ENCODE measurements around the gene STAU1. TPM values are rescaled to one million over a fixed set of nuclear protein-coding genes. Genes with fewer than 3 reads are reported as not detected.

The STAU1 gene
- total and polyA plus RNA-seq, 2 of the 13 experiments (the other 11 are each of a cell fraction or from before 2014, with no cell fraction given): 119 to 133 TPM

- TF ChIP-seq ZNF503 (CRISPR knock-in tag; IDR thresholded peaks at IDR 0.05) (no peak), KMT2B (CRISPR knock-in tag; IDR thresholded peaks at IDR 0.05) (peak; percentile 72; the same call in 1 of the 2 replicates), HNRNPK (IDR thresholded peaks at IDR 0.05; ENCODE audit: low read depth, low read length, poor library complexity, severe bottlenecking) (no peak), ZNF317 (CRISPR knock-in tag; IDR thresholded peaks at IDR 0.05) (0 out of 2 replicates have a peak, but pooled peaks have one; percentile 57), RAD21 (CRISPR knock-in tag; IDR thresholded peaks at IDR 0.05) (peak; percentile 92), ZNF232 (CRISPR knock-in tag; IDR thresholded peaks at IDR 0.05; ENCODE audit: borderline replicate concordance) (no peak), ZNF724P (CRISPR knock-in tag; IDR thresholded peaks at IDR 0.05; ENCODE audit: borderline replicate concordance) (0 out of 2 replicates have a peak, but pooled peaks have one; percentile 45), ATF6 (CRISPR knock-in tag; conservative IDR thresholded peaks at IDR 0.05) (0 out of 2 replicates have a peak, but pooled peaks have one; percentile 61), ISX (CRISPR knock-in tag; conservative IDR thresholded peaks at IDR 0.05) (no peak), ZMYM4 (CRISPR knock-in tag; IDR thresholded peaks at IDR 0.05) (peak; percentile 77), ZNF574 (CRISPR knock-in tag; IDR thresholded peaks at IDR 0.05) (peak; percentile 75), JARID2 (CRISPR knock-in tag; IDR thresholded peaks at IDR 0.05; ENCODE audit: insufficient replicate concordance) (peak; percentile 67), ZNF713 (CRISPR knock-in tag; IDR thresholded peaks at IDR 0.05) (no peak), SSRP1 (CRISPR knock-in tag; IDR thresholded peaks at IDR 0.05) (peak; percentile 86; the same call in 1 of the 2 replicates)
- TF ChIP-seq, protein P1, sequence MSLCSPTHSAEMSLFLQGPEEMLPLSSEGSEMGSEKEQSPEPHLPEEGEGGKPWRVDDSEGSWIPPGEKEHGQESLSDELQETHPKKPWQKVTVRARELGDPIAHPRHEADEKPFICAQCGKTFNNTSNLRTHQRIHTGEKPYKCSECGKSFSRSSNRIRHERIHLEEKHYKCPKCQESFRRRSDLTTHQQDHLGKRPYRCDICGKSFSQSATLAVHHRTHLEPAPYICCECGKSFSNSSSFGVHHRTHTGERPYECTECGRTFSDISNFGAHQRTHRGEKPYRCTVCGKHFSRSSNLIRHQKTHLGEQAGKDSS (CRISPR knock-in tag; IDR thresholded peaks at IDR 0.05; ENCODE audit: borderline replicate concordance, low read depth): peak; percentile 99
- TF ChIP-seq, protein P2, sequence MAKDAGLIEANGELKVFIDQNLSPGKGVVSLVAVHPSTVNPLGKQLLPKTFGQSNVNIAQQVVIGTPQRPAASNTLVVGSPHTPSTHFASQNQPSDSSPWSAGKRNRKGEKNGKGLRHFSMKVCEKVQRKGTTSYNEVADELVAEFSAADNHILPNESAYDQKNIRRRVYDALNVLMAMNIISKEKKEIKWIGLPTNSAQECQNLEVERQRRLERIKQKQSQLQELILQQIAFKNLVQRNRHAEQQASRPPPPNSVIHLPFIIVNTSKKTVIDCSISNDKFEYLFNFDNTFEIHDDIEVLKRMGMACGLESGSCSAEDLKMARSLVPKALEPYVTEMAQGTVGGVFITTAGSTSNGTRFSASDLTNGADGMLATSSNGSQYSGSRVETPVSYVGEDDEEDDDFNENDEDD (CRISPR knock-in tag; IDR thresholded peaks at IDR 0.05; ENCODE audit: borderline replicate concordance): peak; percentile 87; the same call in 1 of the 2 replicates
- TF ChIP-seq, protein P3, sequence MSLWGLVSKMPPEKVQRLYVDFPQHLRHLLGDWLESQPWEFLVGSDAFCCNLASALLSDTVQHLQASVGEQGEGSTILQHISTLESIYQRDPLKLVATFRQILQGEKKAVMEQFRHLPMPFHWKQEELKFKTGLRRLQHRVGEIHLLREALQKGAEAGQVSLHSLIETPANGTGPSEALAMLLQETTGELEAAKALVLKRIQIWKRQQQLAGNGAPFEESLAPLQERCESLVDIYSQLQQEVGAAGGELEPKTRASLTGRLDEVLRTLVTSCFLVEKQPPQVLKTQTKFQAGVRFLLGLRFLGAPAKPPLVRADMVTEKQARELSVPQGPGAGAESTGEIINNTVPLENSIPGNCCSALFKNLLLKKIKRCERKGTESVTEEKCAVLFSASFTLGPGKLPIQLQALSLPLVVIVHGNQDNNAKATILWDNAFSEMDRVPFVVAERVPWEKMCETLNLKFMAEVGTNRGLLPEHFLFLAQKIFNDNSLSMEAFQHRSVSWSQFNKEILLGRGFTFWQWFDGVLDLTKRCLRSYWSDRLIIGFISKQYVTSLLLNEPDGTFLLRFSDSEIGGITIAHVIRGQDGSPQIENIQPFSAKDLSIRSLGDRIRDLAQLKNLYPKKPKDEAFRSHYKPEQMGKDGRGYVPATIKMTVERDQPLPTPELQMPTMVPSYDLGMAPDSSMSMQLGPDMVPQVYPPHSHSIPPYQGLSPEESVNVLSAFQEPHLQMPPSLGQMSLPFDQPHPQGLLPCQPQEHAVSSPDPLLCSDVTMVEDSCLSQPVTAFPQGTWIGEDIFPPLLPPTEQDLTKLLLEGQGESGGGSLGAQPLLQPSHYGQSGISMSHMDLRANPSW (CRISPR knock-in tag; IDR thresholded peaks at IDR 0.05; ENCODE audit: borderline replicate concordance): 0 out of 2 replicates have a peak, but pooled peaks have one; percentile 33
These were observed 29.0 kb upstream of the STAU1 start (continued) for GRCh38 chr20:49216991-49217578.
